B cell (primary cell): ENCODE results near the gene ARFIP2. TPM values are rescaled to one million over a fixed set of nuclear protein-coding genes. Genes with fewer than 3 reads are reported as not detected.
A peak's percentile ranks its signal among the peaks of the same experiment; 100 is the strongest.

ENCODE experiments used
- ATAC-seq: fragments of 200-7000 bp; cut with Tn5 transposase; one replicate; pipeline ENCODE4 v1.10.0; 2021; ENCODE audit warnings: low read depth, mild to moderate bottlenecking, moderate number of reproducible peaks, moderate library complexity
- CTCF ChIA-PET: fragments of 350-600 bp; sonication (Branson Sonifier 250); formaldehyde crosslinking; loops from one replicate; lab custom pipeline; 2021; ENCODE audit warnings: antibody characterized with exemption, inconsistent platforms; lab: Charles Lee
- POLR2A ChIA-PET: fragments of 350-600 bp; sonication (Branson Sonifier 250); formaldehyde crosslinking; loops from one replicate; lab custom pipeline; 2021; ENCODE audit warnings: antibody characterized with exemption; lab: Charles Lee
- DNase-seq: peaks from one replicate; pipeline ENCODE4 v3.0.0; 2013
- H2AFZ ChIP-seq: 2 replicates; pipeline ENCODE4 v1.6.1; 2012; ENCODE audit warnings: mild to moderate bottlenecking, low read depth, low read length; ENCODE audit not compliant: insufficient read depth, poor library complexity, severe bottlenecking
- H3K27ac ChIP-seq, 2 donors: 1 replicate in 1 of 2; 2 replicates in 1 of 2; pipeline ENCODE4 v1.5.1; 2012 to 2013; ENCODE audit warnings: low read length in 2 of 2, mild to moderate bottlenecking in 2 of 2, moderate library complexity in 1 of 2
- H3K27me3 ChIP-seq, 4 experiments: fragments of 200-600 bp in 1 of 4; sonication (generic) in 1 of 4; replicated peaks in 1 of 4; 1 replicate in 2 of 4; 2 replicates in 2 of 4; pipeline versions ENCODE4 v1.6.1 to v1.7.0; 2013 to 2016; ENCODE audit warnings: low read length in 3 of 4, mild to moderate bottlenecking in 2 of 4, mixed read lengths in 1 of 4, moderate library complexity in 1 of 4; ENCODE audit not compliant: insufficient read depth in 4 of 4, control insufficient read depth in 3 of 4; ENCODE audit errors: control extremely low read depth in 1 of 4
- H3K36me3 ChIP-seq, 2 experiments: replicated peaks in 1 of 2; 1 replicate in 1 of 2; 2 replicates in 1 of 2; pipeline versions ENCODE4 v1.6.1 to v1.7.1; 2013; ENCODE audit warnings: low read length in 1 of 2; ENCODE audit not compliant: insufficient read depth in 2 of 2, control insufficient read depth in 1 of 2; ENCODE audit errors: control extremely low read depth in 1 of 2, extremely low read depth in 1 of 2
- H3K4me1 ChIP-seq, 2 donors: fragments of 200-600 bp in 1 of 2; sonication (generic) in 1 of 2; 1 replicate in 1 of 2; 2 replicates in 1 of 2; pipeline versions ENCODE4 v1.5.1 to v1.6.1; 2013 to 2017; ENCODE audit warnings: low read length in 2 of 2; ENCODE audit not compliant: control insufficient read depth in 2 of 2, insufficient read depth in 2 of 2
- H3K4me2 ChIP-seq: replicated peaks from 2 replicates; pipeline ENCODE3; 2012; ENCODE audit warnings: mild to moderate bottlenecking, low read depth, low read length; ENCODE audit not compliant: poor library complexity, severe bottlenecking
- H3K4me3 ChIP-seq, 5 experiments: fragments of 200-600 bp in 1 of 5; sonication (generic) in 1 of 5; 1 replicate in 3 of 5; 2 replicates in 2 of 5; pipeline versions ENCODE4 v1.5.1 to v1.7.0; 2011 to 2016; ENCODE audit warnings: low read length in 4 of 5, mild to moderate bottlenecking in 4 of 5, low read depth in 2 of 5, control low read depth in 1 of 5, moderate library complexity in 1 of 5; ENCODE audit not compliant: insufficient read depth in 1 of 5; ENCODE audit errors: control extremely low read depth in 1 of 5, extremely low read depth in 1 of 5
- H3K79me2 ChIP-seq: fragments of 200-600 bp; sonication (generic); one replicate; pipeline ENCODE4 v1.6.0; 2016; ENCODE audit warnings: low read length; ENCODE audit not compliant: control insufficient read depth, insufficient read depth
- H3K9ac ChIP-seq: fragments of 200-600 bp; sonication (generic); 2 replicates; pipeline ENCODE4 v1.6.1; 2017; ENCODE audit warnings: mild to moderate bottlenecking, low read length, moderate library complexity
- H3K9me3 ChIP-seq, 3 donors: one replicate each; pipeline versions ENCODE4 v1.6.1 to v1.7.1; 2013; ENCODE audit warnings: low read length in 2 of 3; ENCODE audit not compliant: control insufficient read depth in 2 of 3, insufficient read depth in 1 of 3; ENCODE audit errors: control extremely low read depth in 1 of 3
- H4K20me1 ChIP-seq: 2 replicates; pipeline ENCODE4 v1.6.0; 2012; ENCODE audit warnings: mild to moderate bottlenecking, low read length; ENCODE audit not compliant: insufficient read depth, control insufficient read depth, poor library complexity, severe bottlenecking
- H3K27ac Mint-ChIP-seq: one replicate; pipeline ENCODE4 v1.8.0; 2021; ENCODE audit warnings: mixed read lengths
- H3K27me3 Mint-ChIP-seq: one replicate; pipeline ENCODE4 v1.8.0; 2021; ENCODE audit warnings: mixed read lengths
- H3K4me1 Mint-ChIP-seq: one replicate; pipeline ENCODE4 v1.8.0; 2021; ENCODE audit warnings: mixed read lengths
- H3K4me3 Mint-ChIP-seq: one replicate; pipeline ENCODE4 v1.8.0; 2021; ENCODE audit warnings: mixed read lengths
- H3K9me3 Mint-ChIP-seq: one replicate; pipeline ENCODE4 v1.8.0; 2022; ENCODE audit warnings: mixed read lengths; ENCODE audit not compliant: insufficient read depth
- EZH2 ChIP-seq: IDR thresholded peaks from 2 replicates; pipeline ENCODE4 v1.6.1; 2012; ENCODE audit warnings: borderline replicate concordance, low read depth, mild to moderate bottlenecking, moderate library complexity, low read length; ENCODE audit not compliant: insufficient read depth, poor library complexity, severe bottlenecking
- WGBS: methylation state at CpG from one replicate; pipeline ENCODE4 v1.1.5; 2013; ENCODE audit warnings: missing lambda C conversion rate; ENCODE audit not compliant: insufficient coverage; 5-methylcytosine and 5-hydroxymethylcytosine counted together
- intact Hi-C: fragments of 100-400 bp; cut with micrococcal nuclease; formaldehyde crosslinking; loops from one replicate; pipeline ENCODE4 v1.10.0; 2022
- polyA plus RNA-seq: library from polyadenylated mRNA; depleted of rRNA; stranded (reverse); fragments of >200 nt; gene quantifications from 2 replicates; pipeline ENCODE4 v1.2.3, GENCODE V29; 2012
- total RNA-seq, 2 donors: library from RNA; stranded (reverse); fragments of 120-200 nt in 1 of 2; gene quantifications; 1 replicate in 1 of 2; 2 replicates in 1 of 2; pipeline versions ENCODE4 v1.2.3 to v1.2.4, GENCODE V29; 2013 to 2022
- TF ChIP-seq, protein P1 (sequence below): fragments of 200-600 bp; IDR thresholded peaks from one replicate; pipeline ENCODE4 v1.8.0; 2022; ENCODE audit warnings: antibody characterized with exemption, mild to moderate bottlenecking

Gene ARFIP2
- total and polyA plus RNA-seq, 2 donors (not counting 1 experiment from before 2014, with no cell fraction given), result 47.5 to 54.5 TPM

DNA sequence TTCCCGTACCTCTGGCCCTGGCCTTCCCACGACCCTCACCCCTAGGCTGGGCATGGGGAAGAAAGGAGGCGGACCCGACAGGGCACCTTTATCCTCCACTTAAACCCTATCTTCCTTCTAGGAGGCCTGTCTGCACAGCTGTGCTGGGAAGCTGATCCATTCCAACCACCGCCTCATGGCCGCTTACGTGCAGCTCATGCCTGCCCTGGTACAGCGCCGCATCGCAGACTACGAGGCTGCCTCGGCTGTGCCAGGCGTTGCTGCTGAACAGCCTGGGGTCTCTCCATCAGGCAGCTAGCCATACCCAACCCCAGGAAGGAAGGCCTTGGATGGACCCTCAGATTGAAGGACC lies 769 bp upstream of the ARFIP2 start:
- CTCF ChIA-PET, result interaction anchor here (0.9 to 2.8 kb wide), 8 partner anchors 8 to 265 kb away, joined by 3 to 12 read pairs (median 3); partner anchors contain the start of gene SMPD1
- DNase-seq (no peak), ATAC-seq (no peak)
- peaks cover 0 to 58% of the 10 kb centered on the region in 2 experiments for H3K36me3 ChIP-seq
- H3K4me1 ChIP-seq, result peaks cover 20 to 27% of the 10 kb centered on the region in 2 donors
- WGBS, result 17% methylated on average over 11 of the region's 13 CpGs
- peak overlapping the region; percentile 16 to 92 (median 83) for H3K4me3 ChIP-seq
- POLR2A ChIA-PET, result interaction anchor here (0.9 to 2.4 kb wide), 6 partner anchors 63 to 201 kb away, joined by 3 to 15 read pairs (median 6); partner anchors contain the start of genes APBB1, MRPL17, SMPD1 and TAF10
- Mint-ChIP-seq H3K4me3 (peak overlapping the region; percentile 97), H3K27me3 (no peaks in the 10 kb centered on the region), H3K4me1 (peaks cover 39% of the 10 kb centered on the region), H3K27ac (peak overlapping the region; percentile 97), H3K9me3 (no peaks in the 10 kb centered on the region)
- H3K27ac ChIP-seq, result peak overlapping the region; percentile 90 to 96
- H3K79me2 ChIP-seq, result peaks cover 47% of the 10 kb centered on the region
- H4K20me1 ChIP-seq, result no peaks in the 10 kb centered on the region
- H3K4me2 ChIP-seq, result peak overlapping the region; percentile 85
- peak overlapping the region; percentile 84 for H3K9ac ChIP-seq
- TF ChIP-seq, protein P1, sequence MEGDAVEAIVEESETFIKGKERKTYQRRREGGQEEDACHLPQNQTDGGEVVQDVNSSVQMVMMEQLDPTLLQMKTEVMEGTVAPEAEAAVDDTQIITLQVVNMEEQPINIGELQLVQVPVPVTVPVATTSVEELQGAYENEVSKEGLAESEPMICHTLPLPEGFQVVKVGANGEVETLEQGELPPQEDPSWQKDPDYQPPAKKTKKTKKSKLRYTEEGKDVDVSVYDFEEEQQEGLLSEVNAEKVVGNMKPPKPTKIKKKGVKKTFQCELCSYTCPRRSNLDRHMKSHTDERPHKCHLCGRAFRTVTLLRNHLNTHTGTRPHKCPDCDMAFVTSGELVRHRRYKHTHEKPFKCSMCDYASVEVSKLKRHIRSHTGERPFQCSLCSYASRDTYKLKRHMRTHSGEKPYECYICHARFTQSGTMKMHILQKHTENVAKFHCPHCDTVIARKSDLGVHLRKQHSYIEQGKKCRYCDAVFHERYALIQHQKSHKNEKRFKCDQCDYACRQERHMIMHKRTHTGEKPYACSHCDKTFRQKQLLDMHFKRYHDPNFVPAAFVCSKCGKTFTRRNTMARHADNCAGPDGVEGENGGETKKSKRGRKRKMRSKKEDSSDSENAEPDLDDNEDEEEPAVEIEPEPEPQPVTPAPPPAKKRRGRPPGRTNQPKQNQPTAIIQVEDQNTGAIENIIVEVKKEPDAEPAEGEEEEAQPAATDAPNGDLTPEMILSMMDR, result no peak
- TF ChIP-seq EZH2, result no peak
- no peaks in the 10 kb centered on the region for H3K9me3 ChIP-seq
- H2AFZ ChIP-seq, result peak overlapping the region; percentile 90
- H3K27me3 ChIP-seq, result no peaks in the 10 kb centered on the region
- intact Hi-C loops, result loop anchor here (1.0 to 10.0 kb wide), 9 partner anchors 9 to 797 kb away; partner anchors contain the start of genes APBB1, FHIP1B, ILK and MRPL17

DNA sequence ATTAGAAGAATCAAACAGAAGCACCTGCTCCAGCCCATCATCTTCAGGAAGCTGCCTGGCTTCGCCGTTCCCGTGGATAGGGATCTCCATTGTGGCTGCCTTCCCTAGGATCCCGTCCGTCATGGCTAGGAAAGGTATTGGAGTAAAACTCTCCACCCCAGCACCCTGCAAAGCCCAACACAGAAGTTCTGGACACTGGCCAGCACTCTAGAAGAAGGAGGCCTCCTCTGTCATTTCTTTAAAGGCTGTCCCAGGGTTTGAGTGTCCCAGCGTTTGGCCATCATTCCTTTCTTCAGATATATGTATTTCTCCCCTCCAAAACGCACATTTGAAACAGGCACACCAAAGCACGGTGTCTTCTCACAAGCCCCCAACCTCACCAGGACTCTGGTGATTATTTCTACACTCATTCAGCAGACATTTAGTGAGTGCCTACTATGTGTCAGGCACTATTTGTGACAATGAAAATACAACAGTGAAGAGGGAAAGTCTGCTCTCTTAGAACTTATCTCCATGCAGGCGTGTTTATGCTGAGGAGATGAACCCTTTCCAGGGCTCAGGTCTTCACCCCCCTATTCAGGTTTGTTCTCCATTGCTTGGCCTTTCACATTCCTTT lies 724 bp downstream of the ARFIP2 start:
- Histone ChIP-seq H3K9ac (peak overlapping the region; percentile 84), H3K36me3 (peaks cover 0 to 45% of the 10 kb centered on the region in 2 experiments), H3K4me3 (peak overlapping the region; percentile 26 to 92 (median 83)), H3K79me2 (peaks cover 37% of the 10 kb centered on the region), H3K4me2 (peak overlapping the region; percentile 85), H3K27ac (peak overlapping the region; percentile 90 to 96), H3K9me3 (no peaks in the 10 kb centered on the region), H3K4me1 (peaks cover 20 to 27% of the 10 kb centered on the region in 2 donors), H3K27me3 (no peaks in the 10 kb centered on the region), H2AFZ (peak overlapping the region; percentile 90), H4K20me1 (no peaks in the 10 kb centered on the region)
- Mint-ChIP-seq H3K4me1 (peaks cover 39% of the 10 kb centered on the region), H3K9me3 (no peaks in the 10 kb centered on the region), H3K4me3 (peak overlapping the region; percentile 97), H3K27ac (peak overlapping the region; percentile 97), H3K27me3 (no peaks in the 10 kb centered on the region)
- 100% methylated on average over 3 of the region's 9 CpGs for WGBS
- no peak for ATAC-seq
- intact Hi-C loops, result loop anchor here (2.0 to 10.0 kb wide), 2 partner anchors 246 to 796 kb away; partner anchors contain the start of genes FHIP1B, TRIM22 and TRIM5
- POLR2A ChIA-PET, result no interaction called here
- CTCF ChIA-PET, result no interaction called here
- DNase-seq, result no peak
- TF ChIP-seq, protein P1, result no peak
- TF ChIP-seq EZH2, result no peak
